Esophagus muscularis mucosa (tissue), 3 donors: ENCODE measurements around the gene RRBP1.
A peak's percentile ranks its signal among the peaks of the same experiment; 100 is the strongest.

ENCODE experiments used
- POLR2A ChIP-seq: fragments of 450-650 bp; IDR thresholded peaks from one replicate; pipeline ENCODE4 v1.6.1; 2017; ENCODE audit warnings: antibody characterized with exemption, moderate library complexity, mild to moderate bottlenecking, low read depth
- POLR2AphosphoS5 ChIP-seq, 2 donors: sonication (generic); formaldehyde crosslinking; IDR thresholded peaks; one replicate each; pipeline ENCODE4 v1.6.1; 2017; ENCODE audit warnings: antibody characterized with exemption in 2 of 2
- TF ChIP-seq, protein P1 (sequence below), 3 experiments: fragments of 200-600 bp in 2 of 3; fragments of 450-650 bp in 1 of 3; sonication (generic) in 2 of 3; IDR thresholded peaks; one replicate each; pipeline ENCODE4 v1.5.1; 2017 to 2019; ENCODE audit warnings: antibody characterized with exemption in 3 of 3, mild to moderate bottlenecking in 2 of 3, moderate library complexity in 1 of 3

DNA sequence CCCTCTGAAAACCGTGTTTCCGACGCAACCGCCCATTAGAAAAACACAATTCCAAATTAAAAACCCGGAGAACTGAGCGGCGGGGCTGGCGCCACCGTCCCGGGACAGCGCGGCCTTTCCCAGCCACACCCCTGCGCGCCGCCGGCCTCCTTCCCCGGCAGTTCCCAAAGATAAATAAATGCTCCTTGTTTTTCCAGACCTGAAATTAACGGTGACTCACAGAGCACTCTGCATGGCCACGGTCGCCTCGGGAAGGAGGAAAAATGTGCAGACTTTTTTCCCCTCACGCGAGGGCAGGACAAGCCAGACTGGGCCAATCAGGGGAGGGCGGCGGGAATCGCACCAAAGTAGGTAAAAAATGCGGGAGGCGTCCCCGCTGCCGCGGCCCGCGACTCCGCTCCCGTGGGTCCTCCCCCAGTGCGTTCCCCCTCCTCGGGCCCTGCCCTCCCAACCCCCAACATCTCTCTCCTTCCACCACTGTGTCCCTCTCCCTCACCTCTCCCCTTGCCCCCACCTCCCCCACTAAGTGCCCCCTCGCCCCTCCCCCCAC, 113.0 kb downstream of the RRBP1 start:
- TF ChIP-seq, protein P1, sequence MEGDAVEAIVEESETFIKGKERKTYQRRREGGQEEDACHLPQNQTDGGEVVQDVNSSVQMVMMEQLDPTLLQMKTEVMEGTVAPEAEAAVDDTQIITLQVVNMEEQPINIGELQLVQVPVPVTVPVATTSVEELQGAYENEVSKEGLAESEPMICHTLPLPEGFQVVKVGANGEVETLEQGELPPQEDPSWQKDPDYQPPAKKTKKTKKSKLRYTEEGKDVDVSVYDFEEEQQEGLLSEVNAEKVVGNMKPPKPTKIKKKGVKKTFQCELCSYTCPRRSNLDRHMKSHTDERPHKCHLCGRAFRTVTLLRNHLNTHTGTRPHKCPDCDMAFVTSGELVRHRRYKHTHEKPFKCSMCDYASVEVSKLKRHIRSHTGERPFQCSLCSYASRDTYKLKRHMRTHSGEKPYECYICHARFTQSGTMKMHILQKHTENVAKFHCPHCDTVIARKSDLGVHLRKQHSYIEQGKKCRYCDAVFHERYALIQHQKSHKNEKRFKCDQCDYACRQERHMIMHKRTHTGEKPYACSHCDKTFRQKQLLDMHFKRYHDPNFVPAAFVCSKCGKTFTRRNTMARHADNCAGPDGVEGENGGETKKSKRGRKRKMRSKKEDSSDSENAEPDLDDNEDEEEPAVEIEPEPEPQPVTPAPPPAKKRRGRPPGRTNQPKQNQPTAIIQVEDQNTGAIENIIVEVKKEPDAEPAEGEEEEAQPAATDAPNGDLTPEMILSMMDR (IDR thresholded peaks at IDR 0.05) = no peak
- TF ChIP-seq POLR2A (peak; percentile 11), POLR2AphosphoS5 (IDR thresholded peaks at IDR 0.05) (peak; percentile 94 to 97)
